Urinary bladder (tissue), 4 donors: ENCODE data around the gene C11orf98. TPM values are rescaled to one million over a fixed set of nuclear protein-coding genes. Genes with fewer than 3 reads are reported as not detected.
A peak's percentile ranks its signal among the peaks of the same experiment; 100 is the strongest.
"Not testable (repeated sequence)": the region's sequence is repeated elsewhere in the genome, so short reads cannot be mapped to it uniquely, and the experiment has no call there.

Source experiments
- DNase-seq: peaks from one replicate; pipeline ENCODE4 v3.0.0-alpha.2; 2015; ENCODE audit errors: extremely low spot score
- H3K27ac ChIP-seq: one replicate; pipeline ENCODE4 v1.5.1; 2013; ENCODE audit warnings: low read depth, mild to moderate bottlenecking, moderate library complexity
- H3K36me3 ChIP-seq: one replicate; pipeline ENCODE4 v1.6.1; 2013; ENCODE audit warnings: mild to moderate bottlenecking, moderate library complexity; ENCODE audit not compliant: insufficient read depth
- H3K4me1 ChIP-seq: one replicate; pipeline ENCODE4 v1.6.1; 2013; ENCODE audit warnings: mild to moderate bottlenecking, moderate library complexity; ENCODE audit not compliant: insufficient read depth
- H3K4me3 ChIP-seq: one replicate; pipeline ENCODE4 v1.5.1; 2013; ENCODE audit warnings: low read depth, low read length
- WGBS: extraction: QIAGEN DNeasy Blood & Tissue Kit; methylation state at CpG from one replicate; pipeline ENCODE4 v1.1.7; 2013; 5-methylcytosine and 5-hydroxymethylcytosine counted together
- polyA plus RNA-seq: library from polyadenylated mRNA; stranded (reverse); fragments of 200-250 nt; gene quantifications from one replicate; pipeline ENCODE4 v1.2.3, GENCODE V29; 2013
- total RNA-seq: library from RNA; depleted of rRNA; stranded (reverse); fragments of >200 nt; gene quantifications from one replicate; pipeline ENCODE4 v1.2.3, GENCODE V29; 2014
- donor health status: healthy with polysubstance abuse.
- donor health status: healthy.

C11orf98 gene
- total RNA-seq (10.9 TPM), polyA plus RNA-seq (72.1 TPM)

GRCh38 chr11:62665075-62665598, at the start of gene C11orf98, which contains the start of gene CSKMT:
Gene C11orf98 (minus strand): TSS chr11:62665210. CDS start chr11:62665169, 41 bp downstream.
Gene CSKMT (plus strand): TSS chr11:62665312. CDS start chr11:62665880, 568 bp downstream.
- Histone ChIP-seq H3K4me1 (no peaks in the 10 kb centered on the region), H3K36me3 (no peaks in the 10 kb centered on the region), H3K4me3 (peak within 1 kb of the TSS; percentile 74), H3K27ac (peak within 1 kb of the TSS; percentile 93)
- under 1% methylated on average over 47 of the region's 47 CpGs for WGBS
- DNase-seq, result peak; percentile 89

- Histone ChIP-seq H3K4me1 (no peaks in the 10 kb centered on the region), H3K36me3 (peaks cover 10% of the 10 kb centered on the region), H3K27ac (no peak overlapping the region), H3K4me3 (no peak overlapping the region)
- 88% methylated on average over 2 of the region's 2 CpGs for WGBS
- DNase-seq, result no peak
Measured at GRCh38 chr11:62713343-62713742, 48.3 kb upstream of the C11orf98 start.

GRCh38 chr11:62712861-62713260, 47.9 kb upstream of the C11orf98 start:
- Histone ChIP-seq H3K4me1 (no peaks in the 10 kb centered on the region), H3K4me3 (no peak overlapping the region), H3K36me3 (peaks cover 9% of the 10 kb centered on the region), H3K27ac (no peak overlapping the region)
- DNase-seq, result no peak
- 59% methylated on average over 3 of the region's 3 CpGs for WGBS

- H3K36me3 ChIP-seq, result peaks cover 7% of the 10 kb centered on the region
Measured at GRCh38 chr11:62712276-62712812, 47.3 kb upstream of the C11orf98 start.

GRCh38 chr11:62710001-62710345, 45.0 kb upstream of the C11orf98 start:
- Histone ChIP-seq H3K27ac (peak overlapping the region; percentile 89), H3K4me3 (peak overlapping the region; percentile 34), H3K4me1 (no peaks in the 10 kb centered on the region), H3K36me3 (no peaks in the 10 kb centered on the region)
- WGBS, result 41% methylated on average over 7 of the region's 7 CpGs
- DNase-seq, result no peak

More at GRCh38 chr11:62712276-62712812, 47.3 kb upstream of the C11orf98 start:
- 72% methylated on average over 6 of the region's 6 CpGs for WGBS
- no peak overlapping the region for H3K27ac ChIP-seq
- no peak overlapping the region for H3K4me3 ChIP-seq
- DNase-seq, result no peak
- H3K4me1 ChIP-seq, result no peaks in the 10 kb centered on the region

- H3K27ac ChIP-seq, result peak overlapping the region; percentile 89
- no peaks in the 10 kb centered on the region for H3K4me1 ChIP-seq
- no peaks in the 10 kb centered on the region for H3K36me3 ChIP-seq
- peak overlapping the region; percentile 40 for H3K4me3 ChIP-seq
- DNase-seq, result peak; percentile 97
- 1% methylated on average over 47 of the region's 47 CpGs for WGBS
Measured at GRCh38 chr11:62709247-62710000, 44.4 kb upstream of the C11orf98 start.

GRCh38 chr11:62708793-62709192, 43.8 kb upstream of the C11orf98 start:
- no peaks in the 10 kb centered on the region for H3K4me1 ChIP-seq

GRCh38 chr11:62708392-62708791, 43.4 kb upstream of the C11orf98 start:
- peak overlapping the region; percentile 82 for H3K27ac ChIP-seq
- H3K4me1 ChIP-seq, result no peaks in the 10 kb centered on the region
- no peak for DNase-seq
- peak overlapping the region; percentile 40 for H3K4me3 ChIP-seq
- WGBS, result 73% methylated on average over 5 of the region's 5 CpGs
- no peaks in the 10 kb centered on the region for H3K36me3 ChIP-seq

More at GRCh38 chr11:62708793-62709192, 43.8 kb upstream of the C11orf98 start:
- H3K27ac ChIP-seq, result peak overlapping the region; percentile 82
- no peaks in the 10 kb centered on the region for H3K36me3 ChIP-seq
- WGBS, result 6% methylated on average over 7 of the region's 7 CpGs
- H3K4me3 ChIP-seq, result peak overlapping the region; percentile 40
- DNase-seq, result no peak

GRCh38 chr11:62707277-62707861, 42.4 kb upstream of the C11orf98 start, which contains the start of the genes BSCL2 and GNG3:
Gene BSCL2 (minus strand): TSS chr11:62707424. CDS start chr11:62707195, 229 bp downstream.
Gene GNG3 (plus strand): TSS chr11:62707676. CDS start chr11:62708296, 620 bp downstream.
- H3K4me1 ChIP-seq, result no peaks in the 10 kb centered on the region
- H3K4me3 ChIP-seq, result peak within 1 kb of the TSS; percentile 69
- no peaks in the 10 kb centered on the region for H3K36me3 ChIP-seq
- no peak within 1 kb of the TSS for H3K27ac ChIP-seq
- DNase-seq, result peak; percentile 43
- WGBS, result 74% methylated on average over 10 of the region's 10 CpGs

GRCh38 chr11:62706850-62707247, 41.8 kb upstream of the C11orf98 start:
- WGBS, result 73% methylated on average over 8 of the region's 8 CpGs
- no peak for DNase-seq
- Histone ChIP-seq H3K4me3 (peak overlapping the region; percentile 69), H3K36me3 (no peaks in the 10 kb centered on the region), H3K27ac (no peak overlapping the region), H3K4me1 (no peaks in the 10 kb centered on the region)

- peak; percentile 77 for DNase-seq
- Histone ChIP-seq H3K27ac (no peak overlapping the region), H3K36me3 (no peaks in the 10 kb centered on the region), H3K4me3 (peak overlapping the region; percentile 69), H3K4me1 (no peaks in the 10 kb centered on the region)
- 4% methylated on average over 73 of the region's 73 CpGs for WGBS
Measured at GRCh38 chr11:62705880-62706849, 41.2 kb upstream of the C11orf98 start.

- no peak for DNase-seq
- Histone ChIP-seq H3K4me3 (peak overlapping the region; percentile 69), H3K4me1 (no peaks in the 10 kb centered on the region), H3K27ac (peak overlapping the region; percentile 11), H3K36me3 (no peaks in the 10 kb centered on the region)
- WGBS, result 45% methylated on average over 7 of the region's 7 CpGs
Measured at GRCh38 chr11:62705413-62705812, 40.4 kb upstream of the C11orf98 start.

- WGBS, result 94% methylated on average over 4 of the region's 4 CpGs
- H3K36me3 ChIP-seq, result not testable (repeated sequence)
Measured at GRCh38 chr11:62703921-62704320, 38.9 kb upstream of the C11orf98 start.

More at GRCh38 chr11:62703921-62704320, 38.9 kb upstream of the C11orf98 start:
- DNase-seq, H3K4me3 ChIP-seq, H3K4me1 ChIP-seq, H3K27ac ChIP-seq: not testable (repeated sequence)
